ENCODE measurements around the gene IGF2BP2.

GRCh38 chr3:185728630-185729336 lies 96.1 kb downstream of the IGF2BP2 start:
- TF ChIP-seq CTCF (IDR thresholded peaks at IDR 0.05) (no peak), EZH2 (IDR thresholded peaks at IDR 0.05) (no peak)
